ENCODE data around the gene CEP95.

- TF ChIP-seq POLR2A (IDR thresholded peaks at IDR 0.05) = no peak
- no peak for TF ChIP-seq EP300 (IDR thresholded peaks at IDR 0.05)
- TF ChIP-seq, protein P1, sequence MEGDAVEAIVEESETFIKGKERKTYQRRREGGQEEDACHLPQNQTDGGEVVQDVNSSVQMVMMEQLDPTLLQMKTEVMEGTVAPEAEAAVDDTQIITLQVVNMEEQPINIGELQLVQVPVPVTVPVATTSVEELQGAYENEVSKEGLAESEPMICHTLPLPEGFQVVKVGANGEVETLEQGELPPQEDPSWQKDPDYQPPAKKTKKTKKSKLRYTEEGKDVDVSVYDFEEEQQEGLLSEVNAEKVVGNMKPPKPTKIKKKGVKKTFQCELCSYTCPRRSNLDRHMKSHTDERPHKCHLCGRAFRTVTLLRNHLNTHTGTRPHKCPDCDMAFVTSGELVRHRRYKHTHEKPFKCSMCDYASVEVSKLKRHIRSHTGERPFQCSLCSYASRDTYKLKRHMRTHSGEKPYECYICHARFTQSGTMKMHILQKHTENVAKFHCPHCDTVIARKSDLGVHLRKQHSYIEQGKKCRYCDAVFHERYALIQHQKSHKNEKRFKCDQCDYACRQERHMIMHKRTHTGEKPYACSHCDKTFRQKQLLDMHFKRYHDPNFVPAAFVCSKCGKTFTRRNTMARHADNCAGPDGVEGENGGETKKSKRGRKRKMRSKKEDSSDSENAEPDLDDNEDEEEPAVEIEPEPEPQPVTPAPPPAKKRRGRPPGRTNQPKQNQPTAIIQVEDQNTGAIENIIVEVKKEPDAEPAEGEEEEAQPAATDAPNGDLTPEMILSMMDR (IDR thresholded peaks at IDR 0.05) = no peak
Observed at GRCh38 chr17:64500862-64501765, 5.7 kb upstream of the CEP95 start.

Measured in ovary (tissue), 3 donors.